Keratinocyte (primary cell): Measurements from ENCODE around the gene SEPTIN6.

Source experiments
- EZH2 ChIP-seq: IDR thresholded peaks from one replicate; pipeline ENCODE4 v1.6.1; 2012; ENCODE audit warnings: inconsistent platforms, mild to moderate bottlenecking, low read length, moderate library complexity
- TF ChIP-seq, protein P1 (sequence below), 3 experiments: IDR thresholded peaks in 1 of 3; conservative IDR thresholded peaks in 1 of 3; optimal IDR thresholded peaks in 1 of 3; 2 replicates in 2 of 3; 3 replicates in 1 of 3; pipeline versions ENCODE3 to v1.5.1; 2011; ENCODE audit warnings: low read length in 3 of 3, mild to moderate bottlenecking in 3 of 3, moderate library complexity in 2 of 3, control low read depth in 1 of 3, inconsistent platforms in 1 of 3; ENCODE audit not compliant: insufficient read depth in 2 of 3; ENCODE audit errors: extremely low read depth in 1 of 3

DNA sequence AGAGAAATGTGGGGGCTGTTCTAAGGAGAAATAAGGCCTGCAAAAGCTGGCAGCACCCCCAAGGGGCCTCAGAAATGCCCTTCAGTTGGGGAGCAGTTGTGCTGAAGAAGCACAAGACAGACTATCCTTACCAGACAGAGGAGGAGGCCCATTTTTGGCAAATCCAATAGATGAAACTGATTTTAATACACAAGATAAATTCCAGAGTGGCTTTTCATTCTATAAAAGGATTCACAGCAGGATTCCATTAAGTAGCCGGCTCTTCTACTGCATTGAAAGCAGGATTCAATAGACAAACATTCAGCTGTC is 8.1 kb downstream of the SEPTIN6 start:
- TF ChIP-seq, protein P1, sequence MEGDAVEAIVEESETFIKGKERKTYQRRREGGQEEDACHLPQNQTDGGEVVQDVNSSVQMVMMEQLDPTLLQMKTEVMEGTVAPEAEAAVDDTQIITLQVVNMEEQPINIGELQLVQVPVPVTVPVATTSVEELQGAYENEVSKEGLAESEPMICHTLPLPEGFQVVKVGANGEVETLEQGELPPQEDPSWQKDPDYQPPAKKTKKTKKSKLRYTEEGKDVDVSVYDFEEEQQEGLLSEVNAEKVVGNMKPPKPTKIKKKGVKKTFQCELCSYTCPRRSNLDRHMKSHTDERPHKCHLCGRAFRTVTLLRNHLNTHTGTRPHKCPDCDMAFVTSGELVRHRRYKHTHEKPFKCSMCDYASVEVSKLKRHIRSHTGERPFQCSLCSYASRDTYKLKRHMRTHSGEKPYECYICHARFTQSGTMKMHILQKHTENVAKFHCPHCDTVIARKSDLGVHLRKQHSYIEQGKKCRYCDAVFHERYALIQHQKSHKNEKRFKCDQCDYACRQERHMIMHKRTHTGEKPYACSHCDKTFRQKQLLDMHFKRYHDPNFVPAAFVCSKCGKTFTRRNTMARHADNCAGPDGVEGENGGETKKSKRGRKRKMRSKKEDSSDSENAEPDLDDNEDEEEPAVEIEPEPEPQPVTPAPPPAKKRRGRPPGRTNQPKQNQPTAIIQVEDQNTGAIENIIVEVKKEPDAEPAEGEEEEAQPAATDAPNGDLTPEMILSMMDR (optimal IDR thresholded peaks at IDR 0.05 in 1 of 3, IDR thresholded peaks at IDR 0.05 in 1 of 3, conservative IDR thresholded peaks at IDR 0.05 in 1 of 3; ENCODE audit: extremely low read depth in 1 of 3, insufficient read depth in 2 of 3, low read length in 3 of 3): no peak
- no peak for TF ChIP-seq EZH2
